ENCODE results near the gene ZFPL1.

Gene ZFPL1

GRCh38 chr11:65095974-65096806, 12.2 kb downstream of the ZFPL1 start, which contains the start of gene VPS51:
Gene VPS51 (plus strand): TSS chr11:65096214. CDS start chr11:65096251, 37 bp downstream.
- ATAC-seq = peak; percentile 98
- peak within 1 kb of the TSS; percentile 90 for H3K27ac Mint-ChIP-seq
- no peaks in the 10 kb centered on the region for H3K9me3 Mint-ChIP-seq
- peaks cover 9% of the 10 kb centered on the region for H3K36me3 Mint-ChIP-seq (ENCODE audit: low read depth)
- H3K4me1 Mint-ChIP-seq = peaks cover 16% of the 10 kb centered on the region
- peak within 1 kb of the TSS; percentile 91 for H3K4me3 Mint-ChIP-seq
- peak; percentile 85 for DNase-seq
- no peaks in the 10 kb centered on the region for H3K27me3 Mint-ChIP-seq

- H3K4me1 Mint-ChIP-seq = peaks cover 16% of the 10 kb centered on the region
- ATAC-seq (no peak), DNase-seq (no peak)
- H3K9me3 Mint-ChIP-seq = no peaks in the 10 kb centered on the region
- no peaks in the 10 kb centered on the region for H3K27me3 Mint-ChIP-seq
- peaks cover 9% of the 10 kb centered on the region for H3K36me3 Mint-ChIP-seq (ENCODE audit: low read depth)
- peak overlapping the region; percentile 91 for H3K4me3 Mint-ChIP-seq
- peak overlapping the region; percentile 46 for H3K27ac Mint-ChIP-seq
Observed at GRCh38 chr11:65096926-65097325, 12.9 kb downstream of the ZFPL1 start.

GRCh38 chr11:65100674-65101350, 16.8 kb downstream of the ZFPL1 start:
- peaks cover 14% of the 10 kb centered on the region for H3K36me3 Mint-ChIP-seq (ENCODE audit: low read depth)
- no peaks in the 10 kb centered on the region for H3K9me3 Mint-ChIP-seq
- DNase-seq = no peak
- no peak overlapping the region for H3K27ac Mint-ChIP-seq
- H3K4me1 Mint-ChIP-seq = peaks cover 12% of the 10 kb centered on the region
- ATAC-seq = no peak
- H3K4me3 Mint-ChIP-seq = no peak overlapping the region
- H3K27me3 Mint-ChIP-seq = no peaks in the 10 kb centered on the region

GRCh38 chr11:65102142-65103095, 18.4 kb downstream of the ZFPL1 start:
- Mint-ChIP-seq H3K27ac (no peak overlapping the region), H3K4me1 (peaks cover 4% of the 10 kb centered on the region), H3K4me3 (no peak overlapping the region), H3K27me3 (no peaks in the 10 kb centered on the region), H3K36me3 (ENCODE audit: low read depth) (peaks cover 21% of the 10 kb centered on the region), H3K9me3 (no peaks in the 10 kb centered on the region)
- DNase-seq (no peak), ATAC-seq (no peak)

GRCh38 chr11:65103476-65103875, 19.5 kb downstream of the ZFPL1 start:
- peaks cover 19% of the 10 kb centered on the region for H3K36me3 Mint-ChIP-seq (ENCODE audit: low read depth)
- no peak for DNase-seq
- H3K9me3 Mint-ChIP-seq = no peaks in the 10 kb centered on the region
- ATAC-seq = no peak
- no peak overlapping the region for H3K4me3 Mint-ChIP-seq
- H3K27ac Mint-ChIP-seq = peak overlapping the region; percentile 7
- peaks cover 2% of the 10 kb centered on the region for H3K4me1 Mint-ChIP-seq
- no peaks in the 10 kb centered on the region for H3K27me3 Mint-ChIP-seq

DNA sequence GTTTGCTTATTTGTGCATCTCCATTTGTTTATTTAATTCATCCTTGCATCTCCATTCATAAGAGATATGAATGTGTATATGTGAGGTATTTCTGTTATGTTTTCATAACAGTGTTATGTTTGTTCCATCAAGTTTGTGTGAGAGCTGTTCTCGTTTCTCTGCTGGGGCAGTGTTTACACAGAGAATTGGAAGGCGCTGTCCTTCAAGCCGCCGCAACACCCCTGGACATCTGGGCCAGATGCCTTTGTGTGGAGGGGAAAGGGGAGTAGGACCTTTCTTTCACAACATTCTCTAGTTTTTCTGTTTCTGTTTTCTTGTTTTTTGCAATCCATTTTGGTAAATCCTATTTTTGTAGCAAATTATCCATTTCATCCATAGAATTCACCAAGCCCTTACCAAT, 20.6 kb downstream of the ZFPL1 start:
- Mint-ChIP-seq H3K4me3 (no peak overlapping the region), H3K36me3 (ENCODE audit: low read depth) (peaks cover 14% of the 10 kb centered on the region), H3K27ac (no peak overlapping the region), H3K4me1 (no peaks in the 10 kb centered on the region), H3K9me3 (no peaks in the 10 kb centered on the region), H3K27me3 (no peaks in the 10 kb centered on the region)
- DNase-seq (no peak), ATAC-seq (no peak)

GRCh38 chr11:65107078-65107477, 23.1 kb downstream of the ZFPL1 start:
- no peak overlapping the region for H3K4me3 Mint-ChIP-seq
- ATAC-seq = no peak
- H3K9me3 Mint-ChIP-seq = no peaks in the 10 kb centered on the region

DNA sequence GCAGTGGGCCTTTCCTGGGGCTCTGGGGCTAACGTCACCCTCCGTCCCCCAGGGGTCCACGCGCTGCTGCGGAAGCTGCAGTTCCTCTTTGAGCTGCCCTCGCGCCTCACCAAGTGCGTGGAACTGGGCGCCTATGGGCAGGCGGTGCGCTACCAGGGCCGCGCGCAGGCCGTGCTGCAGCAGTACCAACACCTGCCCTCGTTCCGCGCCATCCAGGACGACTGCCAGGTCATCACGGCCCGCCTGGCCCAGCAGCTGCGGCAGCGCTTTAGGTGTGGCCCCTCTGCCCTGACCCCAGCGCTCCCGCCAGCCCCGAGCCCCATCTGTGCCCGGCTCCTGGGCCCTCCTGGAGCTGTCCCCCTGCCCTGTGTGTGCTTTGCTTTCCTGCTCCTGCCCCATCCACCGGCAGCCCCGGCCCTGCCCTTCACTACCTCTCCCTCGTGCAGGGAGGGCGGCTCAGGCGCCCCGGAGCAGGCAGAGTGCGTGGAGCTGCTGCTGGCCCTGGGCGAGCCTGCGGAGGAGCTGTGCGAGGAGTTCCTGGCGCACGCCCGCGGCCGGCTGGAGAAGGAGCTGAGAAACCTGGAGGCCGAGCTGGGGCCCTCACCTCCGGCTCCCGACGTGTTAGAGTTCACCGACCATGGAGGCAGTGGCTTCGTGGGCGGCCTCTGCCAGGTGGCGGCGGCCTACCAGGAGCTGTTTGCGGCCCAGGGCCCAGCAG, 23.9 kb downstream of the ZFPL1 start:
- ATAC-seq (no peak), DNase-seq (no peak)
- Mint-ChIP-seq H3K27me3 (no peaks in the 10 kb centered on the region), H3K27ac (no peak overlapping the region), H3K9me3 (no peaks in the 10 kb centered on the region), H3K4me3 (no peak overlapping the region), H3K4me1 (peaks cover 19% of the 10 kb centered on the region), H3K36me3 (ENCODE audit: low read depth) (peaks cover 11% of the 10 kb centered on the region)

More at GRCh38 chr11:65107078-65107477, 23.1 kb downstream of the ZFPL1 start:
- H3K27me3 Mint-ChIP-seq = no peaks in the 10 kb centered on the region
- H3K36me3 Mint-ChIP-seq (ENCODE audit: low read depth) = peaks cover 11% of the 10 kb centered on the region
- no peak for DNase-seq
- H3K4me1 Mint-ChIP-seq = peaks cover 17% of the 10 kb centered on the region
- H3K27ac Mint-ChIP-seq = no peak overlapping the region

DNA sequence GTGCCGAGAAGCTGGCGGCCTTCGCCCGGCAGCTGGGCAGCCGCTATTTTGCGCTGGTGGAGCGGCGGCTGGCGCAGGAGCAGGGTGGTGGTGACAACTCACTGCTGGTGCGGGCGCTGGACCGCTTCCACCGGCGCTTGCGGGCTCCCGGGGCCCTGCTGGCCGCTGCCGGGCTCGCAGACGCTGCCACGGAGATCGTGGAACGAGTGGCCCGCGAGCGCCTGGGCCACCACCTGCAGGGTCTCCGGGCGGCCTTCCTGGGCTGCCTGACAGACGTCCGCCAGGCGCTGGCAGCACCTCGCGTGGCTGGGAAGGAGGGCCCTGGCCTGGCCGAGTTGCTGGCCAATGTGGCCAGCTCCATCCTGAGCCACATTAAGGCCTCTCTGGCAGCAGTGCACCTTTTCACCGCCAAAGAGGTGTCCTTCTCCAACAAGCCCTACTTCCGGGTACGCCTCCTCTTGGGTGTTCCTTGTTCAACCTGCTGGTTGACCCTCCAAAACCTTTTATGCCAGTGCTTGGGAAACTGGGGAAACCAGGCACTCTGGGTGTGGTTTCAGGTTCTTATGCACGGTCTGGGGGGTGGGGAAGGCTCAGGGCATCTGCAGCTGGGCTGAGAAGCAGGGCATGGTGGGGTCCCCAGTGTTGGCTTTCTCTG, 24.6 kb downstream of the ZFPL1 start:
- no peaks in the 10 kb centered on the region for H3K27me3 Mint-ChIP-seq
- ATAC-seq (no peak), DNase-seq (no peak)
- no peak overlapping the region for H3K4me3 Mint-ChIP-seq
- peaks cover 11% of the 10 kb centered on the region for H3K36me3 Mint-ChIP-seq (ENCODE audit: low read depth)
- H3K4me1 Mint-ChIP-seq = peaks cover 26% of the 10 kb centered on the region
- H3K27ac Mint-ChIP-seq = no peak overlapping the region
- H3K9me3 Mint-ChIP-seq = no peaks in the 10 kb centered on the region

GRCh38 chr11:65109231-65110198, 25.5 kb downstream of the ZFPL1 start:
- peaks cover 34% of the 10 kb centered on the region for H3K4me1 Mint-ChIP-seq
- H3K27ac Mint-ChIP-seq = no peak overlapping the region
- peaks cover 10% of the 10 kb centered on the region for H3K36me3 Mint-ChIP-seq (ENCODE audit: low read depth)
- H3K9me3 Mint-ChIP-seq = no peaks in the 10 kb centered on the region
- DNase-seq (no peak), ATAC-seq (no peak)
- H3K4me3 Mint-ChIP-seq = no peak overlapping the region
- no peaks in the 10 kb centered on the region for H3K27me3 Mint-ChIP-seq

GRCh38 chr11:65110354-65110861, 26.4 kb downstream of the ZFPL1 start:
- Mint-ChIP-seq H3K9me3 (no peaks in the 10 kb centered on the region), H3K27me3 (no peaks in the 10 kb centered on the region), H3K36me3 (ENCODE audit: low read depth) (peaks cover 9% of the 10 kb centered on the region), H3K4me3 (no peak overlapping the region), H3K27ac (no peak overlapping the region), H3K4me1 (peaks cover 36% of the 10 kb centered on the region)
- DNase-seq (peak; percentile 98), ATAC-seq (peak; percentile 52)

GRCh38 chr11:65111159-65111743, 27.2 kb downstream of the ZFPL1 start:
- peaks cover 44% of the 10 kb centered on the region for H3K4me1 Mint-ChIP-seq
- no peaks in the 10 kb centered on the region for H3K27me3 Mint-ChIP-seq
- DNase-seq = no peak
- H3K4me3 Mint-ChIP-seq = peak overlapping the region; percentile 79
- no peak for ATAC-seq
- no peak overlapping the region for H3K27ac Mint-ChIP-seq
- H3K9me3 Mint-ChIP-seq = no peaks in the 10 kb centered on the region
- peaks cover 10% of the 10 kb centered on the region for H3K36me3 Mint-ChIP-seq (ENCODE audit: low read depth)

Data from activated naive CD8-positive, alpha-beta T cell treated with anti-CD3 and anti-CD28 coated beads, Interleukin-2, amount 50 U/mL, for 24 hours (primary cell).